GM12892 (cell line): Measurements from ENCODE around the gene KIF1C.

Experiments used
- DNase-seq: peaks from one replicate; pipeline ENCODE4 v3.0.0; 2011; ENCODE audit not compliant: insufficient read length
- FAIRE-seq: peaks from 2 replicates; lab custom pipeline; 2011; peaks lifted over from hg19 to GRCh38; lab: Jason Lieb, UNC
- POLR2A ChIP-seq: IDR thresholded peaks from 2 replicates; pipeline ENCODE4 v1.6.1; 2011; ENCODE audit warnings: low read depth, low read length, control low read depth
- POLR2AphosphoS5 ChIP-seq: IDR thresholded peaks from 2 replicates; pipeline ENCODE4 v1.6.1; 2011; ENCODE audit warnings: low read depth, low read length, control low read depth
- TAF1 ChIP-seq: IDR thresholded peaks from 2 replicates; pipeline ENCODE4 v1.6.1; 2011; ENCODE audit warnings: low read depth, mild to moderate bottlenecking, control low read depth, low read length, borderline replicate concordance

Gene KIF1C

GRCh38 chr17:5034063-5034462, 36.3 kb downstream of the KIF1C start:
- TF ChIP-seq TAF1, result no peak
- TF ChIP-seq POLR2A, result no peak
- no peak for TF ChIP-seq POLR2AphosphoS5
- no peak for DNase-seq
- no peak for FAIRE-seq

GRCh38 chr17:5034651-5035050, 36.9 kb downstream of the KIF1C start:
- FAIRE-seq, result no peak

GRCh38 chr17:5035315-5035714, 37.6 kb downstream of the KIF1C start, which contains the start of gene SLC52A1:
SLC52A1 (minus strand) TSS chr17:5035426; CDS start chr17:5034606, 820 bp downstream.
- no peak for TF ChIP-seq POLR2AphosphoS5
- TF ChIP-seq POLR2A, result no peak
- no peak for TF ChIP-seq TAF1
- DNase-seq, result no peak
- no peak for FAIRE-seq

More at GRCh38 chr17:5034651-5035050, 36.9 kb downstream of the KIF1C start:
- TF ChIP-seq POLR2A (no peak), POLR2AphosphoS5 (no peak), TAF1 (no peak)
- DNase-seq, result no peak

- TF ChIP-seq TAF1 (no peak), POLR2AphosphoS5 (no peak), POLR2A (no peak)
- no peak for FAIRE-seq
- DNase-seq, result no peak
Measured at GRCh38 chr17:5042157-5043022, 44.6 kb downstream of the KIF1C start.

GRCh38 chr17:5043524-5043923, 45.8 kb downstream of the KIF1C start:
- FAIRE-seq, result no peak
- DNase-seq, result no peak
- TF ChIP-seq POLR2AphosphoS5 (no peak), TAF1 (no peak), POLR2A (no peak)

- FAIRE-seq (no peak), DNase-seq (no peak)
- TF ChIP-seq TAF1 (no peak), POLR2AphosphoS5 (no peak), POLR2A (no peak)
Measured at GRCh38 chr17:5044630-5045029, 46.9 kb downstream of the KIF1C start.

- DNase-seq (no peak), FAIRE-seq (no peak)
- TF ChIP-seq POLR2AphosphoS5 (no peak), TAF1 (no peak), POLR2A (no peak)
Measured at GRCh38 chr17:5045496-5045895, 47.7 kb downstream of the KIF1C start.

- FAIRE-seq (no peak), DNase-seq (no peak)
- TF ChIP-seq POLR2AphosphoS5 (no peak), TAF1 (no peak), POLR2A (no peak)
Measured at GRCh38 chr17:5047446-5047845, 49.7 kb downstream of the KIF1C start.

GRCh38 chr17:5049314-5049841, 51.6 kb downstream of the KIF1C start:
- DNase-seq (no peak), FAIRE-seq (no peak)
- TF ChIP-seq POLR2A, result no peak
- no peak for TF ChIP-seq POLR2AphosphoS5
- TF ChIP-seq TAF1, result no peak

GRCh38 chr17:5050278-5050677, 52.5 kb downstream of the KIF1C start:
- DNase-seq, result no peak
- FAIRE-seq, result no peak

GRCh38 chr17:5055543-5055942, 57.8 kb downstream of the KIF1C start:
- no peak for DNase-seq
- TF ChIP-seq POLR2A, result no peak
- TF ChIP-seq TAF1, result no peak
- TF ChIP-seq POLR2AphosphoS5, result no peak
- FAIRE-seq, result no peak

More at GRCh38 chr17:5050278-5050677, 52.5 kb downstream of the KIF1C start:
- TF ChIP-seq TAF1 (no peak), POLR2AphosphoS5 (no peak), POLR2A (no peak)

GRCh38 chr17:5065227-5065744, 67.5 kb downstream of the KIF1C start:
- no peak for DNase-seq
- no peak for TF ChIP-seq POLR2A
- no peak for TF ChIP-seq TAF1
- TF ChIP-seq POLR2AphosphoS5, result no peak
- FAIRE-seq, result no peak
